ENCODE results near the gene CLIP4. TPM values are rescaled to one million over a fixed set of nuclear protein-coding genes. Genes with fewer than 3 reads are reported as not detected.

CLIP4 gene
- total RNA-seq, 1 experiment from 2014 or later = 15.9 TPM

DNA sequence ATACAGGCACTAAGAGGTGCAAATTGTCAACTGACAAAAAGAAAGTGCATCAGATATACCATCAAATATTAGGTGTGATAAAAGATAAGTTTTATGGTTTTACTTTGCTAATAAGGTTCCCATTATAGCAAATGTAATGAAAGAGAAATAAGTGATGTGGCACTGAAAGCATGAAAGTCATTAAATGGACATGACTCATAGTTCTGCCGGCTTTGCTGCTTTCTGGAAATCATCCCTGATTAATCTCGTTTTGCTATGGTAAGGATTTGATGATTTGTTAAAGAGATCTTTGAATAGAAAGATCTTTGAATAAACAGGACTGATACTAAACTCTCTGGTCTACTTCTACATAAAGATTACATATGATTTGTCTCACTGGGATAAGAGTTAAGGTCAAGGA is 72.7 kb downstream of the CLIP4 start:
- DNase-seq (ENCODE audit: low read depth) = peak; percentile 45

DNA sequence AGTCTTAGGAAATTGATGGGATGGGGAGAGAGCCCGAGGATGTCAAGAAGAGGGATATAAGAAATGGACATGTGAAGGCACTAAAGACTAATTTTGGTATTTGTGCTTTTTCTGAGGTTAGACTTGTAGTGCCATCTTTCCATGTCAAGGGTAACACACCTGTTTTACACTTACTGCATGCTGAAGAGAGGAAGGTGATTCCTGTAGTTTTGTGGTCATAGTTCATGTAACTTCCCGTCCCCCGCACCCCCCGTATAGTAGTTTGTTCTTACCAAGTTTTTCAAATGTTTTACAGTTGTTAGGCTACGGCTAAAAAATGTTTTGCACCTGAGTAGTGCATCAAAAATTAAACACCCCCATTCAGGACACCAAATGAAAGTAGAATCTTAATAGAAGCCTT is 73.8 kb downstream of the CLIP4 start:
- no peak for DNase-seq (ENCODE audit: low read depth)

DNA sequence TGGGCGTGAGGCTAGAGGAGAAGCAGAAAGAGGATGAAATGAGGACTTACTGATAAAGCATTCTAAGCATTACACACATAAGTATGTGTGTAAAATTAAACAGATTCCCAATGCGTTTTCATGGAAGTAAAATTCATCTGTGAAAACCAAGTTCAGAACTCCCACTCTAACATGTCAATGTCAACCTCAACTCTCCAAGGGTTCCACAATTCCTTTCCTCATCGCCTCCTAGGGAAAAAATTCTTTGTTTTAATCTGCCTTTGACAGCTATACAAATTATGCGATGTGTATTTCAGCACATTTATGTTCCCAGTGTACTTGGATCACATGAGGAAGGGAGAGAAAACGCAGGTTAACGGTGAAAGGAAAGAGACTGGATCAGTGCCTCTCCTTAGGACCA is 76.6 kb downstream of the CLIP4 start:
- no peak for DNase-seq (ENCODE audit: low read depth)

DNA sequence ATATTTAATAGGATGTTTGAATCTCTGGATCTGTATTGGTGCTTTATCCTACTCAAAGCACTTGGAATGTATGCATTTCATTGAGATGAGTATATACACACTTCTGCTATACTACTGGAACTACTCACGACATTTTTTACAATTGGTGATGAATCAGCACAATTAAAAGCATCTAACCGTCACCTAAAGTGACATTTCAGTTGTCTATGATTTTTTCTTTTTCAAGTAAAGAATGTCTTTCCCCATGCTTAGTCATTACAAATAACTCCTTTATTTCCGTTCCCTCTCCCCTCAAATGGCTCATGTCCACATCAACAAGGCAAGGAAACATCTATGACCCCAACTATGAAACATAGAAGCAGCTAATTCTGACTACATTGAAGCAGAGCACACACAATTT is 77.3 kb downstream of the CLIP4 start:
- DNase-seq (ENCODE audit: low read depth) = peak; percentile 12

DNA sequence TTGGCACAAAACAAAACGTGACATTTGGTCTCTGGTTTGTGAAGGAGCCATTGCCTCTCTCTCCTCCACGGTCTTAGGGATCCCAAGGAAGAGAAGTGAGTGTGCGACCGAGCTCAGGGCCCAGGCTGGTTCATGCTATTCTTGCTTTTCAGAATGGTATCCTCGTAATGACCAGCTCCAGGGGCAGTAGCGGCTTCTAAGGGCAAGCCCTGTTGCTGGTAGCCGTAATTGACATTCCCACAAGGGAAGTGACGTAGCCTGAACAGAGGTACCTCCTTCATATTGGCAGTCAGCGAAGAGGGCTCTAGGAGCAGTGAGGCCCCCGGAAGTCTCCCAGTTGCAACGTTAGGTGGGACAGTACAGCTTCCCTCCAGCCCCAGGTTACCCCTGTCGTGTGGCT is 77.9 kb downstream of the CLIP4 start:
- no peak for DNase-seq (ENCODE audit: low read depth)

DNA sequence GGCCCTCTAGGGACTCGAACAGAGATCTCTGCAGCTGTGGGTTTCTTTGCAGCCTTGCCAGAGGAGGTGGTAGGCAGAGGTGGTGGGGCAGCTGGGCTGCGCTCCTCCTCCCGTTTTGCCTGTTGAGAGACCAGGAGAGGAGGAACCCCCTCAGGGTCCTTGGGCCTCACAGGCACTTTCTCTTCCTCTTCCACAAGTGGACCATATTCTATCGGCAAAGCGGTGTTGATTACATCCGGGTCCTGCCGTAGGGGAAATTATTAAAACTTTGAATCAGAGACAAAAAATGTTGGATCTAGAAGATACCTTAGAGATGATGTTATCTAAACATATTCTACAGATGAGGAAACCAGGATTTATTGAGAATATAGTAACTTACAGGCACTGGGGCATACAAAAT is 78.5 kb downstream of the CLIP4 start:
- DNase-seq (ENCODE audit: low read depth) = no peak

DNA sequence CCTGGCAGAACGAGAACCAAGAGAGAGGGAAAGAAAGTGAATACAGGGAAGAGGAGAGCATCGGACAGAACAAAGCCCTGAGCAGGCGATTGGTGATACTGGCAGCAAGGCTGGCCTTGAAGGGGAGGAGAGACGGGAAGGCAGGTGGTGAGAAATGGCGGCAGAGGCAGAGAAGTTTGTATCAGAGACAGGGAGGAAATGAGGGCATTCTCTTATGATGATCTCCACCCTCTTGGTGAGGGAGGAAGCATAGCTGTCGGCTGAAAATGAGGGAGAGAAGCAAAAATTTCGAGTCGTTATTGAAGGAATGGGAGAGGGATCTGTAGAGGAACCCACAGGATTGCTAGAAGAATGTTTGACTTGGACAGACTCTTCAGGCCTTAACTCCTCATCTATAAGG is 80.6 kb downstream of the CLIP4 start:
- no peak for DNase-seq (ENCODE audit: low read depth)

DNA sequence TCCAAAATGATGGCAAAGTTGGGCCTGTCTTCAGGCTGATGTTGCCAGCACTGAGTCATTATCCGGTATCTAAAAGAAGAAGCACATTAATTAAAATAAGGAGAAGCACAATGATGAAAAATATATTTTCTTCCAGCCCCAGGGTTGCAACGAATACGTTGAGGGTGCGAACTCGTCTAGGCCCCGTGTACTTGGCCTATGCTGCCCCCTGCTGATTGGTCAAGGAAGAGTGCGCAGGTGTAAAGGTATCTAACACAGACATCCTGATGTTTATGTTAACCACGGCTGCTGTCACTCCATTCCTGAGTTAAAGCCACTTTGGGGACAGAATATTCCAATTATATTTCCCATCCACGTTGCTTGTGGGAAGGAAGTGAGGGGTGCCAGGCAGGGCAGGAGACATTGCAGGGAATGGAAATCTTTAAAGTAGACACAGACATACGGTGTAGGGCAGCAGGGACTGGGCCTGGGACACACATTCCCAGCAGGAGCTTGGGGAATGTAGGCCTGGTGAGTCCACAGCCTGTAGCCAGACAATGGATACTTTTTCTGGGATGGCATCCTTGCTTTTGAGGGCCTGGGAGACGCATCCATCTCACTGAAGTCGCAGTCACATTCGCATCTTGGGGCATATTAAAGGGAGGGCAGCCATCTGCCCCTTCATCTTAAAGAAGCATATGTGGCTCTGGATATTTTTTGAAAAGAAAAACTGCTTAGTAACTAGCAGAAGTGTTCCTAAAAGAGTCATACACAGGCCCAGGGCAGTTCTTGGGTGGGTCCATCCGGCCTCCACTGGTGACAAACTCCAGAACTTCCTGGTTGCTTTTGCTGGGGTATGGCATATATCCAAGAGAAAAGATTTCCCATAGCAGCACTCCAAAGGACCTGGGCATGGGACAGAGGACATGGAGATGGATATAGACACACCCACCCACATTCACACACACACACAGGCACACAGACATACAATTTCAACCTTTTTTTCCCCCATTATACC is 81.9 kb downstream of the CLIP4 start:
- peak; percentile 64 for DNase-seq (ENCODE audit: low read depth)

DNA sequence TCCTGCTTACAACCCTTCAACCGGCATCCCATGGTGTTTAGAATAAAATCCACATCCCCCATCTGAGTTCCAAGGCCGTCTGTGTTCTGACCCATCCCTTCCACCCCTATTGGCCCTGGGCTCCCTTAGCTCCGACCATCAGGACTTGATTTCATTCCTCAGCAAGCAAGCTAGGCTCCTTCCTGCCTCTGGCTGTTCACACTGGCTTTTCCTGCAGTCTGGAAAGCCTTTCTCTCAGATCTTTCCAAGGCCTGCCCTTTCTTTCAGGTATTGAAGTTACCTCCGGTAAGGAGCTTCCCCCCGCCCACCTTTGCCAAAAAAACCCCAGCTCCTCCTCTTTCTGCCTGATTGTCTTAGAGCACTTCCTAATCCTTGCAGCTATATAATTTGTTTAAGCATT is 86.8 kb downstream of the CLIP4 start:
- no peak for DNase-seq (ENCODE audit: low read depth)

DNA sequence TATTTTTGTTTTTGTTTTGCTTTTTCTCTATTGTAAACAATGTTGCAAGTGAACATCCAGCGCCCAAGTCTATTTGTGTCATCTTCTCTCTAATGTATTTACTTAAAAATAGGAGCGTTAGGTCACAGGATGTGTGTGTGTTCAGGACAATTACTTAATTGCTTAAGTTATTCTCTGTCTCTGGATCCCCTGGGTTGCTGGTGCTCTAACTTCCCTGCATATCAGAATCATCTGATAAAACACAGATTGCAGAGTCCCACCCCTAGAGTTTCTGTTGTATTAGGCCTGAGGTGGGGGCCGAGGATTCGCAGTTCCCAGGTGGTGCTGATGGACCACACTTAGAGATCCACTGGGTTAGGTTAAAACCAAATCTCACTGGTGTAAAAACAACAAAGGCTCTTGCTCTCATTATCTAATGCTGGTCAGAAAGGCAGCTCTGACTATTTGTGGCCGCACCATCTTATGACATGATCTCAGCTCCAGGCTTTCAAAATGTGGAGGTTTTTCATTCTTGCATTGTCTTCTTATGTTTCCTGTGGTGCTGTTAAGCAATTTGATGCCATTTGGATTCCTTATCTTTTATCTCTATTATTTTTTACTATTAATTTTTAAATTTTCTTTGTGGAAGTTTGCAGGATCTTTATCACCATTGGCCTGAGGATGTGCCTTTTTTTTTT is 87.7 kb downstream of the CLIP4 start:
- DNase-seq (ENCODE audit: low read depth) = no peak

DNA sequence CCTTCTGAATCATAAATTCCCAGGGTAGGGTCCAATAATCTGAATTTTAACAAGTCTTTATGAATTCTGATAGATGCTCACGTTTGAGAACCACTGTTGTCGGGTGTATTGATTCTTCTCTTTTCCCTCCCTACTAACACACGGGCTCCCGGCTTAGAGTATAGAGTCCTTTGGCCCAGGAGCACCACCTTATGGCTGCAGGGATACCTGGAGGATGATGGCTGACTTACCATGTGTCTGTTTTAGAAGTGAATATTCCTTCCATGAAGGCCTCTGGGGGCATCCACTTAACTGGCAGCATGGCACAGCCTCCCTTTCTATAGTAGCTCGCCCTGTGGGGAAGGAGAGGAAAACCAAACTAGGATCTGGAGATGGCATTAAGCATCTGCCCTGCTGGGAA is 91.7 kb downstream of the CLIP4 start:
- no peak for DNase-seq (ENCODE audit: low read depth)

DNA sequence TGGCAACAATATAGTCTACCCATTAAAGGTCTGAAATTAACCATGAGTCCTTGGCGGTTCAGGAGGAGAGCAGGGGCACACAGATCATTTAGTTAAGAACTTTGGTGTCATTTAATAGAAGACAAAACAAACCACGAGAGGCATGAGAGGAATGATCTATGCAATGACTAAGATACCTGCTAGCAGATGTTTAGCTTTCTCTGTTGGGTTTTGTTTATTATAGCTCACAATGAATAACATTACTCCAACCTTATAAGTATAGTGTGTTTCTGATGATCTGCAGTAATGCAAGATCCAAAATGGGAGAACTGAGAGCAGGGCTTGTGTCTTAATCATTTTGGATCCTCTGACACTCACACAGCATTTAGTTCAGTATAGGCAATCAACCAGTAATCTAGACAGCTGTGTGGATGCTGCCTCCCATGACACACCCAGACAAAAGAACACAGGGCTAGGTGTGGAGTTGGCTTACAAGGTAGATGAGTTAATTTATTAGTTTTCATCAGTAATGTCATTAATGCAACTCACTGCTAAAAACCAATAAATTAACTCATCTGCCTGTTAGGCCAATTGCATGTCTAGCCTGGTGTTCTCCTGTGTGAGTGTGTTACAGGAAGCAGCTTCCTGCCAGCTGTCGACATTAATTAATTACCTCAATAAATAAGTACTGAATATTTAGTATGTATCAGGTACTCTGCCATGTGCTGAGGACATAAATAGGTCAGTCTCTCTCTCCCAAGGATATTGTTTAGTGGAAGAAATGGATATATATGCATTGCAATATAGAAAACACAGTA is 92.3 kb downstream of the CLIP4 start:
- peak; percentile 26 for DNase-seq (ENCODE audit: low read depth)

DNA sequence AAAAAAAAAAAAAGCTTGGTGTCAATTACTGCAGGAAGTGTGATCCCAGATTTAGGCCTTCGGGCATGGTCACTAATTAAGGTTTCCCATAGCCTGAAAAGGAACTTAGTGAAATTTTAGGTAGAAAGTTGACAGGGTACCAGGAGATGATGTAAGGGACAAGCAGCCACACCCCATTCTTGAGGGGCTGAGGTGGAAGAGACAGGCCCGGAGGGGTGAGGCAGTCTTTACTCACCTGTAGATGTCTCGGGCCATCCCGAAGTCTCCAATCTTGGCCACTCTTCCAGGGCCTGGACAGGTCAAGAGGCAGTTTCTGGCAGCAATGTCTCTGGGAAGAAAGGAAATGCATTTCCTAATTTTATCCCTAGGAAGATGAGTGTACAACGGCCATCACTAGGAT is 94.3 kb downstream of the CLIP4 start:
- DNase-seq (ENCODE audit: low read depth) = no peak

DNA sequence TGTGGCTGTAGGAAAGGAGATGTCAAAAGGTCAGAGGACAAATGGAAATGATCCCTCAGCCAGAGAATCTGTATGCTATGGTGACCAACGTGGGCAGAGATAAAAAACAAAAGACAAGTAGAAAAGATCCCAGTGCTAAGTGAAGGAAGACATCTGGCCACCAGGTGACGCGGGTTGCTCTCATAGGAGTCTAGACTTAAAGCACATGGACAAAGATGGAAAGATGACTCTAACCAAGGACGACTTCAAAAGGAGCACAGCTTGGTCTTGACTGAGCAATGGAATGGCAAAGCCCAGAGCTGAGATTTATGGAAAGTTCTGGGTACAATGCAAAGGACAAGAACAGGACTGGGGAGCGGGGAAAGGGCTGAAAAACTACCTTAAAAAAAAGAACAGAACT is 96.8 kb downstream of the CLIP4 start:
- DNase-seq (ENCODE audit: low read depth) = no peak

DNA sequence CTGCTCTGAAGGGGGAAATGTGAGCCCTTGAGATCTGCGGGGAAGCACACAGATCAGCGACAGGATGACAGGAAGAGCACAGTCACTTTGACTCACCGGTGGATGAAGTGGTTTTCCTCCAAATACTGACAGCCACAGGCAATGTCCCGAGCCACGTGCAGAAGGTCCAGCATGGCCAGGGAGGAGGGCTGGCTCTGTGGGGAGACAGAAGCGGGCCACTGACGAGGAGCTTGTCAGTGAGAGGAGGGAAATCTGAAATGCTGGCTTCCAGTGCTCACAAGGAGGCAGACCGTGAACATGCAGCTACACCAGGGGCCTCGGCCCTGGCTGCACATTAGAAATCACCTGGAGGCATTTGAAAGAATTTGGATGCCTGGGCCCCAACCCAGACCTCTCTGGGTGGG is 98.7 kb downstream of the CLIP4 start:
- peak; percentile 60 for DNase-seq (ENCODE audit: low read depth)

DNA sequence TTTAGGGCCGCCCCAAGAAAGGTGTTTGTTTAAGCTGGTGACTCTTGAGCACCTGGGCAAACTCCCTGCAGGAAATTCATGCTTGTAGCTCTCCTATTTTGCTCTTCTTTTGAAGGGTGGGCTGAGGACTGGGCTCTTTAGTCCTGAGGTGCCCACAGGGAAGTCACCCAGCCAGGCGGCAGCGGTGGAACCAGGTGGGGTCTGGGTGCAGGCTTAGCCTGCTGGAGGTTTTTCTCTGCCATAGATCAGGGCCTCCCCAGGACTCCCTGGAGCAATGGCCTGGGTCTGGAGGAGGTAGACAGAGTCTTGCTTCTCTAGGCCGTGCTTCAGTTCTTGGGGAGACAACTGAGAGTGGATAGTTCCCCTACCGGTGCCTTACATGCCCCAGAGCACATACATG is 99.9 kb downstream of the CLIP4 start:
- no peak for DNase-seq (ENCODE audit: low read depth)

DNA sequence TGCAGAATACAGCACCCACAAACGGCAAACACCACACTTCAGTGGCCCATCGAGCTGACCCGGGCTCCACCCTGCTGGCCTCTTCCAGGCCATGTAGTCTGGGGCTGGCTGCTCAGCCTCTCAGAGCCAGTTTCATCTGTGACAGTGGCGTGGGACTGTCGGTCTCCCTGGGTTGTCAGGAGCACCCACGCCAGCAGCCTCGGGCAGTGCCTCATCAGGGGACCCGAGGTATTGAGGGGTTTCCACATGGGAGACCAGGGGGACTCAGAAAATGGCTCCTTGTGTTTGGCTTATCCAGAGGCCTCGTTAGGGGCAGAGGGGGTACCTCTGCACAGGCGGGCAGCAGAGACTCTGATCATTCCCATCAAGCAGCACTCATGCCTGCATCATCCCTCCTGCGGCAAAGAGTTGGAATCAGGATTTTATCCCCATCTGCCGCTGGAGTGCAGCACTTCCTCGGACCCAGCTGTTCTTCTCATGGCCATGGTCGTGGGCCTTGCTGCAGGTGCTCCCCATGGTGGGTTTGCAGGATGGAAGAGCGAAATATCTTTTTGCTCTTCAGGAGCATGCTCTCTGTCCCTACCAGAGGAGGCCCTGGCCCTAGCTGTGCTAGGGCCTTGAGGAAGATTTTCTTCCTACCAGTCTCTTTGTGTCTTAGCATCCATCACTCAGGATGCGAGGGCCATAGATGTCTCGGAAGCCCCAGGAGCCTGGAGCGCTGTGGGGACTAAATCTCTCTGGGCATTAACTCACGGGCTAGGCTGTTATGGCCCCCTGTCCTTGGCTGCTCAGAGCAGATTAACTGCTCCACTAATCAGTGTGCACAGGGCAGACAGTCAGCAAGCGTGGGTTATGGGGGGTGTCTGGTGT is 100.8 kb downstream of the CLIP4 start:
- no peak for DNase-seq (ENCODE audit: low read depth)

DNA sequence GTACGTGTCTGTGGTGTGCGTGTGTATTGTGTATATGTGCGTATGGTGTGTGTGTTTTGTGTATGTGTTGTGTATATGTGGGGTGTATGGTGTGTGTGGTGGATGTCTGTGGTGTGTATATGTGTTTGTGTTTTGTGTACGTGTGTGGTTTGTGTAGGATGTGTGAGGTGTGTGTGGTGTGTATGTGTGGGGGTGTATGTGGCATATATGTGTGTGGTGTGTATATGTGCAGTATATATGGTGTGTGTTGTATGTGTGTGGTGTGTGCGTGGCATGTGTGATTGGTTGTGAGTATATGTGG is 101.3 kb downstream of the CLIP4 start:
- DNase-seq (ENCODE audit: low read depth) = no peak

DNA sequence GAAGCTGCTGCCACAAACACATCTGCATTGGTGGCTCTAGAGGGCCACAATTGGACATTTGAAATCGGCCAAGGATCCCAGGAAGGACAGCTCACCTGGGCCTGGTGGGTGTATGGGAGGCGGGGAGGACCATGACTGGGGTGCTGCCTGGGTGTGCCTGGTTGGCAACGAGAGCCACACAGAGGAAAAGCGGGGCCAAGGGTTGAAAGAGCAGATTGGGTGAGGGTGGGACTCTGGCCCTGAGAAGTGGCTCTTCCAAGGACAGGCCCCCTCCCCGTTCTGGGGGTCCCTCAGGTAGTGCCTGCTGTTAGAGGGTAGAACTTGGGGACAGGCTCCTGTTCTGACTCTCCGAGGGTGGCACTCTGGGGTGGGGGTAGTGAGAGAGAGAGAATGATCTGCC is 102.9 kb downstream of the CLIP4 start:
- DNase-seq (ENCODE audit: low read depth) = no peak

DNA sequence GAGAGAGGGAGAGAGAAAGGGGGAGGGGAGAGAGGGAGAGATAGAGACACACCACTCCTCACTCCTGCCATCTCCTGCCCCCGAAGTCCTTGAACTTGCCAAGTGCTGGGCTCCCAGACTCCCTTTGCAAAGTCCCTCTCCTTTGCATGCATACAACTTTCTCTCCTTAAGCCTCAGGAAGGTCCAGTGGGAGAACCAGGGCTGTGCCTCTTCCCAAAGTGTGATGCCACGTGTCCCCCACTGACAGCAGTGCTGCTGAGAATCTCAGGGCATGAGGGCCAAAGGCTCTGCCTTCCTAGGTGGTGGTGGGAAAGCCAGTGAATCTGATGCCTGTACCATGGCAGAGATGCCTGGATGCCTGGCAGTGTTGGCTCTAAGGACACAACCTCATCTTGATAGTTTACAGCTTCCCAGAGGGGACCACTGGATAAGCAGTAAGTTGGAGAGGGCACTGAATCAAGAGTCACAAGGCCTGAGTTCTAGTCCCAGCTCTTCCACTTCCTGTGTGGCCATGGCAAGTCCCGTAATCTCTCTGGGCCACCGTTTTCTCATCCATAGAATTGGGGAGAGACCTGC is 103.4 kb downstream of the CLIP4 start:
- no peak for DNase-seq (ENCODE audit: low read depth)

DNA sequence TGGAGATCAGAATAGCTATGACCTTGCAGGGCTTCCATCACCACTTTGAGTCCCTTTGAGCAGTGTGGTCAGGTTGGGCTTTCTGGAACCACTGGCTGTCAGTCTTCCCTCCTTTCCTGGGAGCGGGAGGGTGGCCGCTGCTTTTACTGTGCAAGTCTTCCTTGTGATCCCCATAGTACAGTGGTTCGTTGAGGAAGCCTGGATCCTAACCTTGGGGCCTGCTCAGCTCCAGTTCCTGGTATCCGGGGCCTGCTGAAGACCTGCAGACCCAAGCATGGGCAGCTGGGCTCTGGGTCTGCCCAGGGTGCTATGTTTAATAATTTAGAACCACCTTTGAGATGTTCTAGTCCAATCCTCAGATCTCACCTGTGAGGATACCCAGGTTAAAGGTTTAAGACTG is 104.2 kb downstream of the CLIP4 start:
- DNase-seq (ENCODE audit: low read depth) = no peak

All from M059J (cell line).